Measurements from ENCODE around the gene ZNF618. TPM values are rescaled to one million over a fixed set of nuclear protein-coding genes. Genes with fewer than 3 reads are reported as not detected.

Gene ZNF618
- total and polyA plus RNA-seq, 2 experiments from 2014 or later, result 10.2 to 14.0 TPM

DNA sequence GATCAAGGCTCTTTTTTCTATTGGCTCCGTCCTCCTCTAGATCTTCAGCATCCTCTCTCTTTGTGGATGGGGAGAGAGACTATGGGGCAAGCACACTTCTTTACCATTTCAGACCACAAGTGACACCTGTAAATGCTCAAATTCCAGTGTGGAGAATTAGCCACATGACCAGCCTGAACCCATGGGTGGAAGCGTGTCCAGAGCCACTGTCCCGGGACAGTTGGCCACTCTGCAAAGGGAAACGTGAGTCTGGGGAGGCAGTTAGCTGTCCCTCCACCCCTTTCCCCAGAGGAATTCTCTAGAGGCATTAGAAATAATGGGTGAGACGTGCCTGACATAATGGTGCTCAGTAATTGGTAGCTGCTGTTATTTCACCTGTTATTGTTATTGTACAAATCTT is 161.1 kb downstream of the ZNF618 start:
- Histone ChIP-seq H3K27ac (no peak overlapping the region), H3K4me2 (no peak overlapping the region), H3K36me3 (replicated peaks; ENCODE audit: insufficient read depth, low read depth) (peaks cover 2% of the 10 kb centered on the region), H3K9me2 (replicated peaks; ENCODE audit: insufficient read depth) (no peaks in the 10 kb centered on the region), H3K4me1 (ENCODE audit: insufficient read depth) (no peaks in the 10 kb centered on the region), H2AFZ (no peak overlapping the region), H4K20me1 (ENCODE audit: insufficient read depth, poor library complexity, severe bottlenecking) (no peaks in the 10 kb centered on the region), H3K79me2 (no peaks in the 10 kb centered on the region), H3K9me3 (ENCODE audit: low read depth) (no peaks in the 10 kb centered on the region), H3K4me3 (no peak overlapping the region), H3K27me3 (no peaks in the 10 kb centered on the region)
- whole genome bisulfite sequencing (ENCODE audit: low lambda C conversion rate, missing lambda C conversion rate), result 98% methylated on average over 5 of the region's 5 CpGs
- DNase-seq (ENCODE audit: low spot score), result no peak
- TF ChIP-seq EZH2phosphoT487 (IDR thresholded peaks at IDR 0.05; ENCODE audit: low read depth, severe bottlenecking, unreplicated experiment) (no peak), CTCF (IDR thresholded peaks at IDR 0.05; ENCODE audit: poor library complexity) (no peak), EZH2 (IDR thresholded peaks at IDR 0.05; ENCODE audit: borderline replicate concordance) (no peak)

- no peak for DNase-seq (ENCODE audit: low spot score)
- WGBS (ENCODE audit: low lambda C conversion rate, missing lambda C conversion rate), result 88% methylated on average over 19 of the region's 19 CpGs
- H3K27ac ChIP-seq, result no peak overlapping the region
- H3K4me2 ChIP-seq, result no peak overlapping the region
- H4K20me1 ChIP-seq (ENCODE audit: insufficient read depth, poor library complexity, severe bottlenecking), result no peaks in the 10 kb centered on the region
- H3K9me2 ChIP-seq (replicated peaks; ENCODE audit: insufficient read depth), result no peaks in the 10 kb centered on the region
- no peaks in the 10 kb centered on the region for H3K79me2 ChIP-seq
- H2AFZ ChIP-seq, result no peak overlapping the region
- no peaks in the 10 kb centered on the region for H3K27me3 ChIP-seq
- H3K36me3 ChIP-seq (replicated peaks; ENCODE audit: insufficient read depth, low read depth), result peaks cover 2% of the 10 kb centered on the region
- H3K4me3 ChIP-seq, result no peak overlapping the region
- TF ChIP-seq CTCF (IDR thresholded peaks at IDR 0.05; ENCODE audit: poor library complexity) (no peak), EZH2phosphoT487 (IDR thresholded peaks at IDR 0.05; ENCODE audit: low read depth, severe bottlenecking, unreplicated experiment) (no peak), EZH2 (IDR thresholded peaks at IDR 0.05; ENCODE audit: borderline replicate concordance) (no peak)
- no peaks in the 10 kb centered on the region for H3K9me3 ChIP-seq (ENCODE audit: low read depth)
- no peaks in the 10 kb centered on the region for H3K4me1 ChIP-seq (ENCODE audit: insufficient read depth)
Measured at GRCh38 chr9:114037961-114038723, 162.0 kb downstream of the ZNF618 start.

- DNase-seq (ENCODE audit: low spot score), result no peak
- Histone ChIP-seq H2AFZ (no peak overlapping the region), H3K27me3 (no peaks in the 10 kb centered on the region), H3K79me2 (no peaks in the 10 kb centered on the region), H3K27ac (no peak overlapping the region), H3K36me3 (replicated peaks; ENCODE audit: insufficient read depth, low read depth) (peaks cover 2% of the 10 kb centered on the region), H3K4me3 (no peak overlapping the region), H3K4me2 (no peak overlapping the region), H3K9me3 (ENCODE audit: low read depth) (no peaks in the 10 kb centered on the region), H4K20me1 (ENCODE audit: insufficient read depth, poor library complexity, severe bottlenecking) (no peaks in the 10 kb centered on the region), H3K9me2 (replicated peaks; ENCODE audit: insufficient read depth) (no peaks in the 10 kb centered on the region), H3K4me1 (ENCODE audit: insufficient read depth) (no peaks in the 10 kb centered on the region)
- 95% methylated on average over 13 of the region's 13 CpGs for WGBS (ENCODE audit: low lambda C conversion rate, missing lambda C conversion rate)
- TF ChIP-seq EZH2phosphoT487 (IDR thresholded peaks at IDR 0.05; ENCODE audit: low read depth, severe bottlenecking, unreplicated experiment), result no peak
- TF ChIP-seq CTCF (IDR thresholded peaks at IDR 0.05; ENCODE audit: poor library complexity), result no peak
- TF ChIP-seq EZH2 (IDR thresholded peaks at IDR 0.05; ENCODE audit: borderline replicate concordance), result no peak
Measured at GRCh38 chr9:114038724-114039313, 162.7 kb downstream of the ZNF618 start.
